ENCODE results near the gene FHIP1A.
"Not testable (repeated sequence)": the region's sequence is repeated elsewhere in the genome, so short reads cannot be mapped to it uniquely, and the experiment has no call there.

FHIP1A gene

GRCh38 chr4:151408630-151409469, at the start of gene FHIP1A:
FHIP1A (plus strand) TSS chr4:151409176; CDS start chr4:151566260, 157,084 bp downstream.
- peak; percentile 58 for DNase-seq

GRCh38 chr4:151359576-151359975, 49.4 kb upstream of the FHIP1A start:
- no peak for DNase-seq

GRCh38 chr4:151361126-151361525, 47.9 kb upstream of the FHIP1A start:
- no peak for DNase-seq

DNA sequence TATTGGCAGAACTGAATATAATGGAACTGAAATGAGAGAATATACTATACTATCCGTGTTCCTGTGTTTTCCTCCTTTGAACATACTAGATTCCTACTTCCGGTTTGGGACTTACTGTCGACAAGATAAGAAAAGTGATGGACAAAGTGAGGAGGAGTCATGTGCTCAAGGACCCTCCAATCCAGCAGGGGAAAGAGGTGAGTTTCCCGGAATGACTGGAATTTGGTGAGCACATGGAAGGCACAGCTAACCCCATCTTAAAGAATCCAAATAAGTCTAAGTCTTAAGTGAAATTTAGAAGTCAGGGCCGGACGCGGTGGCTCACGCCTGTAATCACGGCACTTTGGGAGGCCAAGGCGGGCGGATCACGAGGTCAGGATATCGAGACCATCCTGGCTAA, 47.0 kb upstream of the FHIP1A start:
- no peak for DNase-seq

DNA sequence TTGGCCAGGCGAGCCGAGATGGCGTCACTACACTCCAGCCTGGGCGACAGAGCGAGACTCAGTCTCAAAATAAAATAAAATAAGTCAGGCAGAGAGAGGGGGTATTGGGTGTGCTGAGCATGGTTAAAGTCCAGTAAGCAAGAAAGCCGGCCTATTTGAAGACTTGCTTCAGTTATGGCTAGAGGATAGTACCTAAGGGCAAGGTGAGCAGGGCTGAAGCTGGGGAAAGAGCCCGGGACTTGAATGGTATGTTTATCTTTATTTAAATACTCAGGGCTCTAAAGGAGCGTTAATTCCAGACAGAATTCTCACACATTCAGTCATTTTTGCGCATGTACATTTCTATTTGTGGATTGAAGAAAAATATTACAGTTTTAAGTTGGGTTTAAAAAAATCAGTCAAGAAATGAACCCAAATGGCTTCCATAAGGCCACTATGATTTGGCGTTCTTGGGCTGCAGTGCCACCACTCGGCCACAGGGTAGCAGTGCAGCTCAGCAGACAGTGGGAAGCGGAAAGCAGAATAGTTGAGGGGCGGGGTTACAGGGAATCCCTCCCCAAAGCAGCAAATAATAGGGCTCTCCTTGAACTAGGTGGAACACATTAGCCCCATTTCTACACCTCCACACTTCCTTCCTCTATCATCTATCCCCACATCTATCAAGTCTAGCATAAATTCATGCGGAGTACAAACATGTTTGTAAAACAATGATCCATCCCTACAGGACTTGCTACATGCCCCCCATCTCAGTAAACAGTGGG, 46.4 kb upstream of the FHIP1A start:
- DNase-seq = peak; percentile 77

DNA sequence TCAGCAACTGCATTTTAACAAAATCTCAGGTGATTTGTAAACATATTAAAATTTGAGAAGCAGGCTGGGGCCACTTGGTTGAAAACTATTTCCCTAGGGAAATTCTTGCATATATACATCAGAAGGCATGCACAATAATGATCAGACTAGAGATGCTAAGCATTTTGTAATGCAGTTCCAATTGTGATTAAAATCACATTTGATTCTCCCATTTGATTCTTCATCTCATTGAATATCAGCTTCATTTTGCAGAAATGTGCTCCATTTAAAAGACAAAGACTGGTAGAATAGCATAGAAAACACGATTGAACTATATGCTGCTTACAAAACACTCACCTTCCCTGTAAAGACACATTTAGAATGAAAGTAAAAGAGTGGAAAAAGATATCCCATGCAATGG, 32.4 kb upstream of the FHIP1A start:
- DNase-seq = no peak

GRCh38 chr4:151389311-151389710, 19.7 kb upstream of the FHIP1A start:
- peak; percentile 42 for DNase-seq

DNA sequence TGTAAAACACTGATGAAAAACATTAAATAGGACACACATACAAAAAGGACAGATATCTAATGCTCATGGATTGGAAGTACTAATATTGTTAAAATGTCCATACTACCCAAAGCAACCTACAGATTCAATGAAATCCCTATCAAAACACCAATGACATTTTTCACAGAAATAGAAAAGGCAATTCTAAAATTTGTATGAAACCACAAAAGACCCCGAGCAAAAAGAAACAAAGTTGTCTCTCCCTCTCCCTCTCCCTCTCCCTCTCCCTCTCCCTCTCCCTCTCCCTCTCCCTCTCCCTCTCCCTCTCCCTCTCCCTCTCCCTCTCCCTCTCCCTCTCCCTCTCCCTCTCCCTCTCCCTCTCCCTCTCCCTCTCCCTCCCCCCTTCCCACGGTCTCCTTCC, 19.2 kb upstream of the FHIP1A start:
- not testable (repeated sequence) for DNase-seq

DNA sequence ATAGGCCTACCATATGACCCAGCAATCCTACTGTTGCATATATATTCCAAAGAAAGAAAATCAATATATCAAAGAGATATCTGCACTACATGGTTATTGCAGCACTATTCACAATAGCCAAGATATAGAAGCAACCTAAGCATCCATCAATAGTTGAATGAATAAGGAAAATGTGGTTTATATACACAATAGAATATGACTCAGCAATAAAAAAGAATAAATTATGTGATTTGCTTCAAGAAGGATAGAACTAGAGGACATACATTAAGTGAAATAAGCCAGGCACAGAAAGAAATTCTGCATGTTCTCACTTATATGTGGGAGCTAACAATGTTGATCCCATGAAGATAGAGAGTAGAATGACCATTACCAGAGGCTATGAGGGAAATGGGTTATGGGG, 13.1 kb upstream of the FHIP1A start:
- no peak for DNase-seq

- no peak for DNase-seq
Observed at GRCh38 chr4:151400343-151400742, 8.6 kb upstream of the FHIP1A start.

DNA sequence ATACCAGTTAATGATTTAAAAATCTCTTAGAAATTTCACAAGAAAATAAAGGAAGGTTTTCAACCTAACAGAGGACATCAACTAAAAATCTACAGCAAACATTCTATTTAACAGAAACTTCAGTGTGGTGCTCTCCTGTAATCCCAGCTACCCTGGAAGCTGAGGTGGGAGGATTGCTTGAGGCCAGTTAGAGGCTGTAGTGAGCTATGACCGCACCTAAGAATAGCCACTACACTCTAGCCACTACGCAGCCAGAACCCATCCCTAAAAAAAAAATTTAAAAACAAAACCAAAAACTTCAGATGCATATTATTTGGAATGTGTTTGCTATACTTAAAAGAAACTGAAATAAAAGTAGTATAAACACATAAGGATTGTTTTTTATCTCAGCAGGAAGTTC, 7.2 kb upstream of the FHIP1A start:
- no peak for DNase-seq

DNA sequence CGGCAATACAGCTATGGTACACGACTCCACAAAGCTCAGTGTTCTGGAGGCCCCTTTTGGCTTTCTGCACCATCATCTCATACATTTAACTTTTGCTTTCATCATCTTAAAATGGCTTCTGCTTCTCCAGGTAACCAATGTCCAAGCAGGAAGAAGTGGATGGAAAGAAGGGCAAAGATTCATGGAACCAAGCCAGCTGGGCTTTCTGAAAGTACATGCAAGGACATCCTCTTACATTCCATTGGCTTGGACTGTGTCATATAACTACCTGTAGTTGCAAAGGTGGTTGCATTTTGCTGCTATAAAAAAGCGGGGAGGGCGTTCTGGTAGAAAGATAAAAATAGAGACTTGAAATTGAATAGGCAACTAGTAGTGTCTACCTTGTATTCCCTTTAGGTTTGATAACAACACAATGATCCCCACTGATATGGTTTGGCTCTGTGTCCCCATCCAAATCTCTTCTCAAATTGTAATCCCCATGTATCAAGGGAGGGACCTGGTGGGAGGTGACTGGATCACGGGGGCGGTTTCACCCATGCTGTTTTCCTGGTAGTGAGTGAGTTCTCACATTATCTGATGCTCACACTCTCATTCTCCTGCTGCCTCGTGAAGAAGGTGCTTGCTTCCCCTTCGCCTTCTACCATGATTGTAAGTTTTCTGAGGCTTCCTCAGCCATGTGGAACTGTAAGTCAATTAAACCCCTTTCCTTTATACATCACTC, 6.7 kb upstream of the FHIP1A start:
- DNase-seq = no peak

DNA sequence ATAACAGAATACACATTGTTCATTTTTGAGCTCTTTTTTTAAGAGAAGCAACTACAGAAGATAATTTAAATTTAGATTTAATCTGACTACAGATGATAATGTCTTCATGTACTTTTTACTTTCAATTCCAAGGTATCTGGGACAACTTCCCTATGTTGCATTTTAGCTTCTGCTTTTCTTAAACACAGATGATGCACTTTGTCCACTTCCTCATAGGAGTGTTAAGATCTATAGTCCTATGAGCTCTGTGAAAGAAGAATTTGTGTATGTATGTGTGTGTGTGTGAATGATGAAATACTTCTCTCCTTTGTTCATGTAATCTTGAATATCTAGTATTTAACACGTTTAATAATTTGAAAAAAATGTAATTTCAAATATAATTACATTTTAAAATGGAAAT, 5.3 kb upstream of the FHIP1A start:
- no peak for DNase-seq

GRCh38 chr4:151404802-151405201, 4.2 kb upstream of the FHIP1A start:
- not testable (repeated sequence) for DNase-seq

GRCh38 chr4:151407018-151407417, 2.0 kb upstream of the FHIP1A start:
- no peak for DNase-seq

DNA sequence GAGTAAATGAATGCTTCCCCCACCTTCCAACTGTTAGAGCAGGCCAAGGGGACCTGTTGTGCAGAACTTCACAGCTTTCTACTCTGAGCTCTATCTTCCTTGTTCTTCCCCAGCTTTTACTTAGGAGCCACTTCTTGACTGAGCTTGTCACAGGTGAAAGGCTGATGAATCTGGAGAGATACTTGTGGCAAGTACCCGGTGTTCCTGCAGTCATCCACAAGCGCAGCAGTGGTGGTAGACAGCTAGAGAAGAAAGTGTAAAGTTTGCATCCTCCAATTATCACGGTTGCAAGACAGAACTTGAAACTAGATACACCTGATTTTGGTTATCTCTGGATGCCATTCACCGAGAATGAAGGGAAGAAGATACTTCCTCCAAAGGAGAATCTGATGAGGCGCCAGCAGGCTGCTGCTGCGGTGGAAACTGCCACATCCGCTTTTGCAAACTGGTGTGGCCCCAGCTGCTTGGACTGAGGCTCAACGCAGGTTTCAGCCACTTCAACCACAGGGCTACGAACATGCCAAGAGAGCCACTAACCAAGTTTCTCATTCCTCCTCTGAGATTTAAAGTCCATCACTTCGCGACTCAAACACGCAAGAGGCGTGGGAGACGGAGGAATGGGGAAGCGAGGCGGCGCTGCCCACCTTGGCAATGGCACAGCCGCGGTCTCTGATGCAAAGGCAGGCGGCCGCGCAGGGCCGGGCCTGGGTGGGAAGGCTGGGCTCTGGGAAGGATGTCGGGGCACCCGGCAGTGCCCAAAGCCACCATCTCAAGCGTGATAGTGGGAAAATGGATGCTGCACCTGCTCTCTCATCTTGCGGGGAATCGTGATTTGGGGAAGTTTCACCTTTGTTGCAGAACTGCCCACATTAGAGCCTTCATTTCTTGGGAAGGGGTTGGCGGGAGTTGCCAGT, 1.3 kb upstream of the FHIP1A start:
- DNase-seq = no peak

GRCh38 chr4:151408380-151408629, 671 bp upstream of the FHIP1A start:
- no peak for DNase-seq

- no peak for DNase-seq
Observed at GRCh38 chr4:151409470-151410313, 716 bp downstream of the FHIP1A start.

DNA sequence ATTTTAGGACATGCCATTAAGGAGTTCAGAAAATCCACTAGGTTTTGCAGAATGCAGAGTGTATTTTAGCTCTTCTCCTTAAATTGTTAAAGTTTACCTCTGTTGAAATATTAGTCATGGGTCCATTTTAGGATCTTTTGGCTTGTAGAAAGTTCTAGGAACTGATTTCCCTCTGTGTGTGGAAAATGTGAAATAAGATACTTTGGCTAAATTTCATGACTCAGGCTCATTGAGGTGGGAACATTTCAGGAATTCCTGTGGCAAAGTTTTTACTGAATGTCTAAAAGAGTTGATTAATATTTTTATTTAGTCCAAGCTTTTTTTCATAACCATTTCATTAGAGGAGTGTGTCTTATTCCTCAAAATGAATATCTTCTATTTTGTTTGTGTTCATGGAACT, 7.0 kb downstream of the FHIP1A start:
- peak; percentile 86 for DNase-seq

DNA sequence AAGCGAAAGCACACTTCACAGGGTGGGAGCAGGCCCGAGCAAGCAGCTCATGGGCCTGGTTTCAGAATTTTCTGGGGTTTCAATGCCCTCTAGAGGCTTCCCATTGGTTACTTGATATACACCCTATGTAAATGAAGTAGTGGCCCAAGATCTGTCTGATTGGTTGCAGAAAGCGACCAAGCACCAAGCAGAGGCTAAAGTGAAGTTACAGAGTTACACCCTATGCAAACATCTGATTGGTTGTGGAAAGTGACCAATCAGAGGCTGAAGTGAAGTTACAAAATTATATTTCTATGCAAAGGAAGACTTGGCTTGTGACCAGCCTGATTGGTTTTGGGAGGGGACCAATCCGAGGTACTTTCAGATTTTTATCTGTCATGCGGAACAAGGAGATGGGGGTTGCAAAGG, 8.2 kb downstream of the FHIP1A start:
- DNase-seq = no peak

DNA sequence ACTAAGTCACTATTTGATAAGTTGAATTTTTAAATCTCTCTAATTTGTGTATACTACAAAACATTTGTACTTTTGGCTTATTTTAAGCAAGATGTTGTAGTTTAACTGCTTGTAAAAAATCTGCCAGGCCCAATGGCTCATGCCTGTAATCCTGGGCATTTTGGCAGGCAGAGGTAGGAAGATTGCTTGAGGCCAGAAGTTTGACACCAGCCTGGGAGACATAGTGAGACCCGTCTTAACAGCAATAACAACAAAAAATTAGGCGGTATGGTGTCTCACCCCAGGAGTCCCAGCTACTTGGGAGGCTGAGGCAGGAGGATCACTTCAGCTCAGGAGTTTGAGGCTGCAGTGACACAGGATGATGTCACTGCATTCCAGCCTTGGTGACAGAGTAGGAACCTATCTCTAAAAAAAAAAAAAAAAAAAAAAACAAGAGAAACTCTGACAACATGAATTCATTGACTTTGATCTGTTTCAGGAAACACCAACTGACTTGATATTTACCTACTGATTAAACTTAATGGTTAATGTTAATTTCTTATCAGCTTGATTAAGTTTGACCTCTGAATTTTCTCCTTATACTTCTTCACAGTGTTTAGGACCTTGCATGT, 8.9 kb downstream of the FHIP1A start:
- DNase-seq = no peak

Data from fibroblast of skin of right quadriceps (primary cell).